Measurements from ENCODE around the gene ERCC3. TPM values are rescaled to one million over a fixed set of nuclear protein-coding genes. Genes with fewer than 3 reads are reported as not detected.

The ERCC3 gene
- 46.1 TPM for total RNA-seq

DNA sequence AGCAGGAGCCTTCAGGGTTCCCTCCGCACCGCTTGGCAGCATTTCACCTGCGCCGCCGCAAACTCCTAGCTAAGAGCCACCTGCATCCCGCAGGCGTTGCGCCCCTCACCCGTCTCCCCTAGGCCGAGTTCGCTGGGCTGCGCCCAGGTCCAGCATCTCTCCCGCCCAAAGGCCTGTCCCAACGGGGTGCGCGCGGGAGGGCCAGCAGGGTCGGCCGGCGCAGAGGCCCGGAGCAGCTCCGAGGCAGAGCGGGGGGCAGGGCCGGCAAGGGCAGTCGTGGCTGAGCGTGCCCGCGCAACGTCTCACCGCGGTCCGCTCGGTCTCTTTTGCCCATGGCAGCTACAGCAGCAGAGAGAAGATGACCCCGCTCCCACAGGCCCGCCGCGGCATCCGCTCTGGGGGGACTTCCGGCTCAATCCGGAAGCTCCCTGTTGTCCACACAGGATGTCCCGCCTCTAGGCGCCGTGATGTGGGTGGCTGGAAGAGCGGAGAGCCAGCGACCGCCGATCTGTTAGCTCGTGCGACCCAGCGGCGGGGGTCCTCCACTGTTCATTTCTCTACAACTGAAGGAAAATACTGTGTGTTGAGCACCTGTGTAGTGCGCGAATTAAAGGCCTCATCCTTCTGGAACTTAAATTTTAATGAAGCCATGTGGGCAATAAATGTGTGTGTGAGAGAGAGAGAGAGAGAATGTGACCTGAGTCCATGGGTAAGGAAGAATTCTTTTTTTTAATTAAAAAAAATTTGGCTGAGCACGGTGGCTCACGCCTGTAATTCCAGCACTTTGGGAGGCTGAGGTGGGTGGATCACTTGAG is at the start of gene ERCC3:
ERCC3 (minus strand) TSS at position 397 of the 815 bp plus-strand sequence; CDS start at position 334, 63 bp downstream.
- FAIRE-seq (no peak), DNase-seq (ENCODE audit: low spot score in 2 of 2) (peak; percentile 84 to 89)

GRCh38 chr2:127343277-127343676 is 49.3 kb upstream of the ERCC3 start:
- FAIRE-seq (no peak), DNase-seq (ENCODE audit: low spot score in 2 of 2) (no peak)

GRCh38 chr2:127342101-127342500 is 48.2 kb upstream of the ERCC3 start:
- FAIRE-seq (no peak), DNase-seq (ENCODE audit: low spot score in 2 of 2) (no peak)

DNA sequence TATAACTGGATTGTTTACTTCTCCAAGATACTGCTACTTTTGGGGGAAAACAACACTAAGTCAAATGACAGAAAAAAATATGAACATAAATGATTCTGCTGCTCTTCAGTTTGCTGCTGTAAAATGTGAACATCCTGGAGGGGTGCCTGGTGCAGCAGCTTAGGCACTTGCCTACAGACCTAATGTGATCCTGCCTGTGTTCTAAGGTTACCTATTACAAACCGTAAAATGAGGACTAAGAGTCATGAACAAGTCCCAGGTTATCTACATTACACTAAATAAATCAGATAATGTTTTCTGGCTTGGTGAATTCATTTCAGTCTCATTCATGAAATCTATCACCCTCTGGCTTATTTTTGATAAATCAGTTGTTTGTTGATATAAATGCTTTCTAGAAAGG is 38.4 kb upstream of the ERCC3 start:
- DNase-seq (ENCODE audit: low spot score in 2 of 2) (no peak), FAIRE-seq (no peak)

- no peak for DNase-seq (ENCODE audit: low spot score in 2 of 2)
- no peak for FAIRE-seq
Measured at GRCh38 chr2:127330753-127331152, 36.8 kb upstream of the ERCC3 start.

GRCh38 chr2:127326289-127326945 is 32.5 kb upstream of the ERCC3 start:
- DNase-seq (ENCODE audit: low spot score in 2 of 2), result no peak
- no peak for FAIRE-seq

- FAIRE-seq (no peak), DNase-seq (ENCODE audit: low spot score in 2 of 2) (peak in 1 of 2 donors; percentile 21)
Measured at GRCh38 chr2:127324635-127325034, 30.7 kb upstream of the ERCC3 start.

DNA sequence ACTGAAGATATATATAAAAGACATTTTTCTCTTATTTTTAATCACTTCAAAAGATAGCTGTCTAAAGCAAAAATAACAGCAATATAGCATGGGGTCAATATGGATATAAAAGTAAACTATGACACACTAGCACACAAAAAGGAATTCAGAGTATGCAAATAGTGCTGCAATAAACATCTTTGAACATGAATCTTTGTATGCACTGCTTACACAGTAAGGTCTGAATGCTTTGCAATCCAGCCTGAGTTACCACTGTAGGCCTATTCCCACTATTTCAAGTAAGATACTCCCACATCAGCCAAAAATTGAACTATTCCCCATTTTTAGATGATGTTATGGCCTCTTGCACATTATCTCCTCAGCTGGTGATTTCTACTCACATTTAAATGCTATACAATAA is 27.4 kb upstream of the ERCC3 start:
- FAIRE-seq (no peak), DNase-seq (ENCODE audit: low spot score in 2 of 2) (no peak)

- no peak for DNase-seq (ENCODE audit: low spot score in 2 of 2)
- no peak for FAIRE-seq
Measured at GRCh38 chr2:127320586-127321275, 26.8 kb upstream of the ERCC3 start.

- DNase-seq (ENCODE audit: low spot score in 2 of 2), result no peak
- FAIRE-seq, result no peak
Measured at GRCh38 chr2:127320067-127320466, 26.1 kb upstream of the ERCC3 start.

- DNase-seq (ENCODE audit: low spot score in 2 of 2) (no peak), FAIRE-seq (no peak)
Measured at GRCh38 chr2:127314193-127314988, 20.4 kb upstream of the ERCC3 start.

- no peak for DNase-seq (ENCODE audit: low spot score in 2 of 2)
- no peak for FAIRE-seq
Measured at GRCh38 chr2:127313406-127313805, 19.5 kb upstream of the ERCC3 start.

DNA sequence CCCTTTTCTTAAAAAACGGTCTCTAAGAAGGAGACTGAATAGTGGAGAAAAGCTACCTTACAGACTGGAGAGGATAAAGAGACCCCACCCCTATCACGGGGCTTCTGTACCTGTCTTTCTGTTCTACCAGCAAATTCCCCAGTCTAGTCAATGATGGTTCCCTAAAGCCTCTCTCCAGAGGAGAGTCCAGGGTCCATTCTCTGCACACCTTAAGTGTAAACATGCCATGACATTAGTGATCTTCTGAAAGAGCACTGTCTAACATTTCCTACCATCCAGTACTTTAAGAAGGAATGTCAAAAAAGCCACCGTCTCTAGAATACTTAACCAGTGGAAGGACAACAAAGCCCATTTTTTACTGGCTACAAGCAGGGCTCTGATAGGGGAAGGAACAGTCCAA is 17.0 kb upstream of the ERCC3 start:
- no peak for FAIRE-seq

DNA sequence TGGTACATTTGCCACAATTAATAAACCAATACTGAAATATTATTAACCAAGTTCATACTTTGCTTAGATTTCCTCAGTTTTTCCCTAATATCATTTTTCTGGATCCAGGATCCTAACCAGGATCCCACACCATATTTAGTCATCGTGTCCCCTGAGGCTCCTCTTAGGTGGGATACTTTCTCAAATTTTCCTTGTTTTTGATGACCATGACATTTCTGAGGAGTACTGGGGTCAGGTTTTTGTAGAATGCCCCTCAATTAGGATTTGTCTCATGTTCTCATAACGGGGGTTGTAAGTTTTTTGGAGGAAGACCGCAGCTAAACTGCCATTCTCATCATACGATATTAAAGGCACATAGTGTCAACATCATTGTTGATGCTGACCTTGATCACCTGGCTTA is 15.5 kb upstream of the ERCC3 start:
- no peak for DNase-seq (ENCODE audit: low spot score in 2 of 2)
- FAIRE-seq, result no peak

More for the DNA sequence above, 17.0 kb upstream of the ERCC3 start:
- no peak for DNase-seq (ENCODE audit: low spot score in 2 of 2)

DNA sequence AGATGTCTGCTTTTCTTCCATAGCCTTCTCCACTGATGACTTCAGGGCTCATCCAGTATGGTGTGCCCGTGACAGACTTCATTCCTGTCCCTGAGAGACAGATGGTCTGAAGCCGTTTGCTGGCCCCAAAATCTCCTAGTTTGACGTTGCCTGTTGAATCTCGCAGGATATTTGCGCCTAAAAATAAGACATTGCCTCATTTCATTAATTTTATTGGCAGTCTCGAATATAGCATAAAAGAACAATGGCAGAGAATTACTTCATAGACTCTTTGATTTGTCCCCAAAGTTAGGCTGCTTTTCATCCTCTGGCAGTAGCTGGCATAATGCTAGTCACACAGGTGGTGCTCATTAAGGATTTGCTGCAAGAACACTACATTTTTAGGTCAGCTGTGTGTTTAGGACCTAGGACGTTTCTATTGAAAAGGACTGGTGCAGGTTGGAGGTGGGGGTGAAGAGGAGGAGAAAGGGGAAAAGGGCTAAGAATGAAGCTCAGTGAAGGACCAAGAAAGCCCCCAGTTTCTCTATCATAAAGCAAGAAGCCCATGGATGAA is 14.7 kb upstream of the ERCC3 start:
- no peak for FAIRE-seq
- DNase-seq (ENCODE audit: low spot score in 2 of 2), result no peak

GRCh38 chr2:127305990-127306585 is 12.1 kb upstream of the ERCC3 start:
- FAIRE-seq (no peak), DNase-seq (ENCODE audit: low spot score in 2 of 2) (no peak)

DNA sequence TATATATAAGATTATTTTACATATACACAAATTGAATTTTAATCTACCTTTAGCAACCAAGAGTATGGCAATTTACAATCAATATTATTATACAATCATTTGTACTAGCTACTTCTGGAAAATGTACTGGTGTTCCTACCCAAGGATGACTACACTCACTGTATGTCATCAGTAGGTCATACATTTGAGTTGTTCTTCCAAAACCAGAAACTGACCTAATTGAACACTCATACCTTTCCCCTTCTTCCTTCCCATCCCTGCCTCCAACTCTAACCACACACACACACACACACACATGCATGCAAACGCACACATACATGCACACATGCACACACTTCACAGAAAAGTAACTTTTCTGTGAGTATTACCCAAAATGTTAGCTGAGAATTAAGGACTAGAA is 8.2 kb upstream of the ERCC3 start:
- FAIRE-seq (no peak), DNase-seq (ENCODE audit: low spot score in 2 of 2) (no peak)

DNA sequence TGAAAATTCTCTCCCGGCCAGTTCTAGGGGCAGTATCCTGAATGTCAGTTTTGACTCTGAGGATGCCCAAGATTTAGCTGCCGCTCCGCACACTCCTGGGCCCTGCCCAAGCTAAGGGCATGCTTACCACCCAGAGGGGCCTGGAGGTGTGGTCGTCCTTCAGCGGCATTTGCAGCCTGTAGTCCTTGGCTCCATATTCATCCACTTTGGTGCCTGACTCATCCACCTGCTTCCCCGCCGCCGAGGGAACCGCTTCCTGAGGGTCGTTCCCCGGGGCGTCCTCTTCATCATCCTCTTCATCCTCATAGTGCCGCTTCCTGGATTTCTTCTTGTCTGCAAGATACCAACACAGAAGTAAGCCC is 577 bp downstream of the ERCC3 start:
- DNase-seq (ENCODE audit: low spot score in 2 of 2) (peak in 1 of 2 donors; percentile 16), FAIRE-seq (no peak)

DNA sequence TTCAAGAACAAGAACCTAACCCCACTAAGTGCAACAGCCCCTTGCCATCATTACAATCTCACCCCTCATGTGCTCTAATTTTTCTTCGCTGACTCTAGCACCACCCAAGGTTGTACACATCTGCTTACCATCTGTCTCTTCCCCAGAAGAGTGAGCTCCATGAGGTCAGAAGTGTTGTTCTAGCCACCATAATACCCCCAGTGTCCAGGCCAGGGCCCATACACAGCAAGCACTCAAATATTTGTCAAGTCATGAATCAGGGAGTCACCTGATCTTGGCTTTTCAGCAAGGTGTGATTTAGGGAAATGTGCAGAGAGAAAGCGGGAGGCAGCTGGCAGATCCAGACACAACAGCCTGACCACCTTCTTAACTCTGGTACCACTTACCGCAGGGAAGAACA is 5.7 kb downstream of the ERCC3 start:
- no peak for DNase-seq (ENCODE audit: low spot score in 2 of 2)
- FAIRE-seq, result no peak

GRCh38 chr2:127283275-127283674 is 10.7 kb downstream of the ERCC3 start:
- no peak for FAIRE-seq
- DNase-seq (ENCODE audit: low spot score in 2 of 2), result no peak
